WTC11 (cell line): ENCODE results near the gene SCUBE1.
A peak's percentile ranks its signal among the peaks of the same experiment; 100 is the strongest.

ENCODE experiments used
- ATF2 ChIP-seq: sonication (generic); formaldehyde crosslinking; IDR thresholded peaks from 2 replicates; pipeline ENCODE4 v1.8.1; 2022; ENCODE audit warnings: low read depth, missing genetic modification reagents, borderline replicate concordance
- CTCF ChIP-seq: fragments of 200-600 bp; IDR thresholded peaks from 2 replicates; pipeline ENCODE4 v1.8.0; 2022; ENCODE audit warnings: antibody characterized with exemption
- ELF4 ChIP-seq: sonication (generic); formaldehyde crosslinking; IDR thresholded peaks from 2 replicates; pipeline ENCODE4 v1.8.1; 2022; ENCODE audit warnings: low read depth, mild to moderate bottlenecking, moderate library complexity, missing genetic modification reagents
- ETV6 ChIP-seq: sonication (generic); formaldehyde crosslinking; IDR thresholded peaks from 2 replicates; pipeline ENCODE4 v1.8.1; 2022; ENCODE audit warnings: mild to moderate bottlenecking, missing genetic modification reagents
- FOXK1 ChIP-seq: sonication (generic); formaldehyde crosslinking; IDR thresholded peaks from 2 replicates; pipeline ENCODE4 v1.8.0; 2022; ENCODE audit warnings: mild to moderate bottlenecking, moderate library complexity, missing genetic modification reagents
- FOXP1 ChIP-seq: sonication (generic); formaldehyde crosslinking; IDR thresholded peaks from 2 replicates; pipeline ENCODE4 v1.8.0; 2022; ENCODE audit warnings: missing genetic modification reagents, mild to moderate bottlenecking, moderate library complexity, borderline replicate concordance
- KAT7 ChIP-seq: sonication (generic); formaldehyde crosslinking; IDR thresholded peaks from 2 replicates; pipeline ENCODE4 v1.8.1; 2023; ENCODE audit warnings: missing genetic modification reagents, mild to moderate bottlenecking, borderline replicate concordance
- NFE2L1 ChIP-seq: sonication (generic); formaldehyde crosslinking; IDR thresholded peaks from 2 replicates; pipeline ENCODE4 v1.8.1; 2023; ENCODE audit warnings: missing genetic modification reagents
- SP1 ChIP-seq: sonication (generic); formaldehyde crosslinking; conservative IDR thresholded peaks from 2 replicates; pipeline ENCODE4 v1.8.1; 2022; ENCODE audit warnings: missing genetic modification reagents
- ZNF416 ChIP-seq: fragments of 250-450 bp; sonication (Bioruptor Pico); IDR thresholded peaks from 2 replicates; pipeline ENCODE4 v1.9.0; 2021; ENCODE audit warnings: mild to moderate bottlenecking, inconsistent platforms

- peak; percentile 100 for TF ChIP-seq CTCF
- TF ChIP-seq NFE2L1 (CRISPR knock-in tag), result no peak
- TF ChIP-seq ATF2 (CRISPR knock-in tag), result no peak
- TF ChIP-seq FOXP1 (CRISPR knock-in tag), result no peak
- no peak for TF ChIP-seq FOXK1
- no peak for TF ChIP-seq ZNF416 (CRISPR knock-in tag)
- no peak for TF ChIP-seq SP1 (CRISPR knock-in tag)
- TF ChIP-seq ETV6, result no peak
- no peak for TF ChIP-seq ELF4 (CRISPR knock-in tag)
- no peak for TF ChIP-seq KAT7 (CRISPR knock-in tag)
Measured at GRCh38 chr22:43388420-43388851, 45.3 kb upstream of the SCUBE1 start.
